OCI-LY7 (cell line): Measurements from ENCODE around the gene HNRNPAB. TPM values are rescaled to one million over a fixed set of nuclear protein-coding genes. Genes with fewer than 3 reads are reported as not detected.

Experiments
- BruUV-seq: library from RNA; stranded (reverse); fragments of 400-500 nt; replicated peaks from 2 replicates; lab custom pipeline; 2021; lab: Mats Ljungman, UMichigan
- CTCF ChIA-PET: fragments of 300-600 bp; sonication (Branson Sonifier 250); formaldehyde crosslinking; loops from one replicate; lab custom pipeline; 2022; ENCODE audit warnings: antibody characterized with exemption; ENCODE audit not compliant: unreplicated experiment; lab: Charles Lee
- POLR2A ChIA-PET: fragments of 300-600 bp; sonication (Branson Sonifier 250); formaldehyde crosslinking; loops from one replicate; lab custom pipeline; 2022; ENCODE audit warnings: antibody characterized with exemption; lab: Charles Lee
- DNase-seq: peaks from one replicate; pipeline ENCODE4 v3.0.0-alpha.2; 2015; ENCODE audit warnings: low spot score
- H2AFZ ChIP-seq: fragments of 200-600 bp; sonication (generic), shearing (Covaris generic); 2 replicates; pipeline ENCODE4 v1.6.1; 2014; ENCODE audit warnings: mild to moderate bottlenecking, antibody characterized with exemption, low read length, moderate library complexity
- H3K27ac ChIP-seq: fragments of 200-600 bp; sonication (generic); 2 replicates; pipeline ENCODE4 v1.5.1; 2014; ENCODE audit warnings: mixed run types, low read depth, mild to moderate bottlenecking, moderate library complexity, low read length, inconsistent platforms; ENCODE audit not compliant: poor library complexity, severe bottlenecking
- H3K36me3 ChIP-seq: fragments of 200-600 bp; sonication (generic); 2 replicates; pipeline ENCODE4 v1.6.1; 2014; ENCODE audit warnings: mild to moderate bottlenecking, antibody characterized with exemption, low read length, moderate library complexity, mixed read lengths; ENCODE audit not compliant: insufficient read depth
- H3K4me1 ChIP-seq: fragments of 200-600 bp; sonication (generic); 2 replicates; pipeline ENCODE4 v1.5.1; 2014; ENCODE audit warnings: mild to moderate bottlenecking, low read length; ENCODE audit not compliant: insufficient read depth, poor library complexity, severe bottlenecking
- H3K4me2 ChIP-seq: fragments of 200-600 bp; sonication (generic); 2 replicates; pipeline ENCODE4 v1.6.1; 2014; ENCODE audit warnings: mild to moderate bottlenecking, low read length
- H3K4me3 ChIP-seq: fragments of 200-600 bp; sonication (generic); 2 replicates; pipeline ENCODE4 v1.5.1; 2014; ENCODE audit warnings: mild to moderate bottlenecking, low read depth, low read length; ENCODE audit not compliant: poor library complexity, severe bottlenecking
- H3K79me2 ChIP-seq: fragments of 200-600 bp; sonication (generic); 2 replicates; pipeline ENCODE4 v1.6.1; 2016; ENCODE audit warnings: low read depth, mild to moderate bottlenecking, low read length, moderate library complexity, mixed read lengths; ENCODE audit not compliant: insufficient read depth
- H3K9me2 ChIP-seq: fragments of 200-600 bp; sonication (generic); 2 replicates; pipeline ENCODE4 v1.6.1; 2016; ENCODE audit warnings: mild to moderate bottlenecking, low read length, mixed read lengths; ENCODE audit not compliant: insufficient read depth
- H3K9me3 ChIP-seq: fragments of 200-600 bp; sonication (generic); 2 replicates; pipeline ENCODE4 v1.6.1; 2014; ENCODE audit warnings: mild to moderate bottlenecking, mixed run types, low read length, mixed read lengths
- H4K20me1 ChIP-seq: fragments of 200-600 bp; sonication (generic); 2 replicates; pipeline ENCODE4 v1.6.1; 2014; ENCODE audit warnings: mild to moderate bottlenecking, antibody characterized with exemption, low read length, moderate library complexity, mixed read lengths; ENCODE audit not compliant: insufficient read depth
- EZH2phosphoT487 ChIP-seq: fragments of 200-600 bp; sonication (generic); IDR thresholded peaks from 2 replicates; pipeline ENCODE4 v1.6.1; 2018; ENCODE audit warnings: low read depth, borderline replicate concordance, mild to moderate bottlenecking, mixed run types, antibody characterized with exemption, low read length, moderate library complexity, mixed read lengths
- intact Hi-C: fragments of 100-400 bp; cut with micrococcal nuclease; formaldehyde crosslinking; loops from one replicate; pipeline ENCODE4 v1.10.0; 2022; ENCODE audit not compliant: unreplicated experiment
- total RNA-seq, 2 experiments: library from RNA; depleted of rRNA in 1 of 2; stranded (reverse); fragments of >200 nt in 1 of 2; shearing (Covaris generic) in 1 of 2; gene quantifications; 2 replicates each; pipeline ENCODE4 v1.2.3, GENCODE V29; 2014 to 2022
- TF ChIP-seq, protein P1 (sequence below): fragments of 200-600 bp; sonication (generic); conservative IDR thresholded peaks from 2 replicates; pipeline ENCODE4 v1.5.1; 2014; ENCODE audit warnings: mild to moderate bottlenecking, antibody characterized with exemption, low read length, moderate library complexity, mixed read lengths

Gene HNRNPAB
- total RNA-seq, 2 experiments from 2014 or later = 146 to 350 TPM

DNA sequence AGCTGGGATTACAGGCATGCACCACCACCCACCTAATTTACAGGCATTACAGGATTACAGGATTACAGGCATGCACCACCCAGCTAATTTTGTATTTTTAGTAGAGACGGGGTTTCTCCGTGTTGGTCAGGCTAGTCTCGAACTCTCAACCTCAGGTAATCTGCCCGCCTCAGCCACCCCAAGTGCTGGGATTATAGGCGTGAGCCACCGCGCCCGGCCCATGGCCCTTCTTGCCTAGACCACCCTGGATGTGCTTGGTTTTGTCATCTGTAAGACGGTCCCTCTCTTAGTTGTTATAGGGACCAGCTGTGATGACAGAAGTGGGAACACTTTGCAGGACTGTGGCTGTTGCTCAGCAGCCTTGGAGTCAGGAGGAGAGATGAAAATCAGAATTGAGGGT is 31.8 kb downstream of the HNRNPAB start:
- Histone ChIP-seq H3K36me3 (peaks cover 9% of the 10 kb centered on the region), H3K4me1 (peaks cover 51% of the 10 kb centered on the region), H2AFZ (no peak overlapping the region), H3K27ac (no peak overlapping the region), H4K20me1 (peaks cover 6% of the 10 kb centered on the region; the same call in 1 of the 2 replicates), H3K9me2 (no peaks in the 10 kb centered on the region), H3K4me3 (no peak overlapping the region), H3K79me2 (peaks cover 10% of the 10 kb centered on the region), H3K9me3 (no peaks in the 10 kb centered on the region), H3K4me2 (no peak overlapping the region)
- ChIA-PET CTCF (no interaction called here), POLR2A (no interaction called here)
- intact Hi-C loops = loop anchor here (10.0 kb wide), 1 partner anchor 389 kb away; the partner anchor contains the start of gene CLK4
- no peak for TF ChIP-seq EZH2phosphoT487
- TF ChIP-seq, protein P1, sequence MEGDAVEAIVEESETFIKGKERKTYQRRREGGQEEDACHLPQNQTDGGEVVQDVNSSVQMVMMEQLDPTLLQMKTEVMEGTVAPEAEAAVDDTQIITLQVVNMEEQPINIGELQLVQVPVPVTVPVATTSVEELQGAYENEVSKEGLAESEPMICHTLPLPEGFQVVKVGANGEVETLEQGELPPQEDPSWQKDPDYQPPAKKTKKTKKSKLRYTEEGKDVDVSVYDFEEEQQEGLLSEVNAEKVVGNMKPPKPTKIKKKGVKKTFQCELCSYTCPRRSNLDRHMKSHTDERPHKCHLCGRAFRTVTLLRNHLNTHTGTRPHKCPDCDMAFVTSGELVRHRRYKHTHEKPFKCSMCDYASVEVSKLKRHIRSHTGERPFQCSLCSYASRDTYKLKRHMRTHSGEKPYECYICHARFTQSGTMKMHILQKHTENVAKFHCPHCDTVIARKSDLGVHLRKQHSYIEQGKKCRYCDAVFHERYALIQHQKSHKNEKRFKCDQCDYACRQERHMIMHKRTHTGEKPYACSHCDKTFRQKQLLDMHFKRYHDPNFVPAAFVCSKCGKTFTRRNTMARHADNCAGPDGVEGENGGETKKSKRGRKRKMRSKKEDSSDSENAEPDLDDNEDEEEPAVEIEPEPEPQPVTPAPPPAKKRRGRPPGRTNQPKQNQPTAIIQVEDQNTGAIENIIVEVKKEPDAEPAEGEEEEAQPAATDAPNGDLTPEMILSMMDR = no peak
- no peak for DNase-seq
- no TSS peak for BruUV-seq

DNA sequence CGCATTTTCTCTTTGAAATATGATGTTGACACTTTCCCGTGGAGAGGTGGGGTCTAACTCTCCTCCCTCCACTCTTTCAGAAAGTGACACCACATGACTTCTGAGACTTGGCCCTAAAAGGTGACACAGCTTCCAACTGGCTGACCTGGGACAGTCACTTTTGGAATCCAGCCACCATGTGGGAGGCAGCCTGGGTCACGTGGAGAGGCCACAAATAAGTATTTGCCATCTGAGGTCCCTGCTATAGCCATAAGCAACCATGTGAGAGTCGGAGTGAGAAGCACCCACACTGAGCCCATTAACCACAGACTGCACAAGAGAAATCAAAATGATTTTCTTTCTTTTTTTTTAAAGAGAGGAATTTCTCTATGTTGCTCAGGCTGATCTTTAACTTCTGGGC is 32.3 kb downstream of the HNRNPAB start:
- ChIA-PET CTCF (no interaction called here), POLR2A (no interaction called here)
- 0 out of 2 replicates have a peak, but pooled peaks cover under 1% of the 10 kb centered on the region for H4K20me1 ChIP-seq
- no peaks in the 10 kb centered on the region for H3K9me3 ChIP-seq
- TF ChIP-seq, protein P1 = no peak
- no peak for TF ChIP-seq EZH2phosphoT487
- H3K36me3 ChIP-seq = peaks cover 4% of the 10 kb centered on the region; the same call in 1 of the 2 replicates
- peaks cover 5% of the 10 kb centered on the region for H3K79me2 ChIP-seq
- peaks cover 49% of the 10 kb centered on the region for H3K4me1 ChIP-seq
- H3K9me2 ChIP-seq = no peaks in the 10 kb centered on the region
- H2AFZ ChIP-seq = no peak overlapping the region
- BruUV-seq = no TSS peak
- no peak overlapping the region for H3K27ac ChIP-seq
- no peak overlapping the region for H3K4me3 ChIP-seq
- intact Hi-C loops = loop anchor here (10.0 kb wide), 1 partner anchor 388 kb away; the partner anchor contains the start of gene CLK4
- DNase-seq = no peak
- no peak overlapping the region for H3K4me2 ChIP-seq
